K562 (cell line): ENCODE measurements around the gene TBXAS1. TPM values are rescaled to one million over a fixed set of nuclear protein-coding genes. Genes with fewer than 3 reads are reported as not detected.

Experiments used
- ADNP ChIP-seq: fragments of 200-800 bp; sonication (Bioruptor generic); IDR thresholded peaks from 2 replicates; pipeline ENCODE4 v1.6.1; 2016; ENCODE audit warnings: missing genetic modification characterization, missing compliant biosample characterization
- ARNT ChIP-seq, 2 experiments: fragments of 450-650 bp; IDR thresholded peaks; 2 replicates each; pipeline ENCODE4 v1.6.1; 2016; ENCODE audit warnings: mild to moderate bottlenecking in 1 of 2
- BCOR ChIP-seq: fragments of 450-650 bp; IDR thresholded peaks from 2 replicates; pipeline ENCODE4 v1.6.1; 2016
- BRD4 ChIP-seq: fragments of 200-600 bp; sonication (generic); IDR thresholded peaks from 2 replicates; pipeline ENCODE4 v1.6.1; 2017; ENCODE audit warnings: inconsistent platforms
- CBFB ChIP-seq: sonication (generic); formaldehyde crosslinking; IDR thresholded peaks from 2 replicates; pipeline ENCODE4 v1.4.0; 2020; ENCODE audit warnings: mild to moderate bottlenecking, missing genetic modification reagents
- CREM ChIP-seq: IDR thresholded peaks from 2 replicates; pipeline ENCODE4 v1.6.1; 2014; ENCODE audit warnings: antibody characterized with exemption, low read depth
- EHMT2 ChIP-seq: fragments of 450-650 bp; IDR thresholded peaks from 2 replicates; pipeline ENCODE4 v1.6.1; 2018; ENCODE audit warnings: antibody characterized with exemption
- FOXM1 ChIP-seq, 2 experiments: fragments of 450-650 bp in 1 of 2; sonication (generic) in 1 of 2; formaldehyde crosslinking in 1 of 2; IDR thresholded peaks; 2 replicates each; pipeline versions ENCODE4 v1.6.1 to v1.9.0; 2017 to 2022; ENCODE audit warnings: low read depth in 2 of 2, mild to moderate bottlenecking in 2 of 2, missing genetic modification reagents in 1 of 2, moderate library complexity in 1 of 2
- HMGN3 ChIP-seq: IDR thresholded peaks from 2 replicates; pipeline ENCODE4 v1.6.1; 2011; ENCODE audit warnings: borderline replicate concordance, low read depth, mild to moderate bottlenecking, mixed read lengths, low read length; ENCODE audit not compliant: insufficient read length; ENCODE audit errors: extremely low read depth
- IRF2 ChIP-seq: sonication (generic); formaldehyde crosslinking; IDR thresholded peaks from 2 replicates; pipeline ENCODE4 v1.8.1; 2022; ENCODE audit warnings: mild to moderate bottlenecking, missing genetic modification reagents
- KDM4B ChIP-seq, 2 experiments: fragments of 450-650 bp in 1 of 2; sonication (generic) in 1 of 2; IDR thresholded peaks; 2 replicates each; pipeline ENCODE4 v1.6.1; 2016 to 2017; ENCODE audit warnings: borderline replicate concordance in 2 of 2, antibody characterized with exemption in 1 of 2, low read depth in 1 of 2, mild to moderate bottlenecking in 1 of 2
- LEF1 ChIP-seq: fragments of 450-650 bp; IDR thresholded peaks from 2 replicates; pipeline ENCODE4 v1.6.1; 2016; ENCODE audit warnings: mild to moderate bottlenecking
- NFRKB ChIP-seq: fragments of 450-650 bp; IDR thresholded peaks from 2 replicates; pipeline ENCODE4 v1.6.1; 2016; ENCODE audit warnings: low read depth
- NONO ChIP-seq, 2 experiments: fragments of 200-400 bp in 1 of 2; fragments of 450-650 bp in 1 of 2; formaldehyde crosslinking in 1 of 2; IDR thresholded peaks; 2 replicates each; pipeline ENCODE4 v1.6.1; 2017; ENCODE audit warnings: low read depth in 2 of 2, mild to moderate bottlenecking in 2 of 2, moderate library complexity in 2 of 2, low read length in 1 of 2
- RB1 ChIP-seq: fragments of 450-650 bp; IDR thresholded peaks from 2 replicates; pipeline ENCODE4 v1.6.1; 2017; ENCODE audit warnings: low read depth, mild to moderate bottlenecking
- SMARCC2 ChIP-seq: fragments of 450-650 bp; IDR thresholded peaks from 2 replicates; pipeline ENCODE4 v1.6.1; 2017; ENCODE audit warnings: antibody characterized with exemption, moderate library complexity, mild to moderate bottlenecking, low read depth
- SMARCE1 ChIP-seq: fragments of 450-650 bp; IDR thresholded peaks from 2 replicates; pipeline ENCODE4 v1.7.1; 2016; ENCODE audit warnings: mild to moderate bottlenecking
- SRSF7 ChIP-seq: fragments of 200-400 bp; formaldehyde crosslinking; optimal IDR thresholded peaks from 2 replicates; pipeline ENCODE3; 2017; ENCODE audit warnings: mild to moderate bottlenecking, low read depth, low read length
- ZBTB43 ChIP-seq: sonication (generic); formaldehyde crosslinking; IDR thresholded peaks from 2 replicates; pipeline ENCODE4 v1.8.0; 2023; ENCODE audit warnings: mild to moderate bottlenecking, missing genetic modification reagents
- ZNF212 ChIP-seq: fragments of 450-650 bp; formaldehyde crosslinking; IDR thresholded peaks from 2 replicates; pipeline ENCODE4 v1.4.0; 2020; ENCODE audit warnings: mild to moderate bottlenecking
- ZNF408 ChIP-seq: fragments of 250-450 bp; sonication (Bioruptor Pico); IDR thresholded peaks from 2 replicates; pipeline ENCODE4 v1.4.0; 2020; ENCODE audit warnings: low read depth, mild to moderate bottlenecking, moderate library complexity
- ZNF431 ChIP-seq: sonication (generic); formaldehyde crosslinking; IDR thresholded peaks from 2 replicates; pipeline ENCODE4 v1.8.0; 2022; ENCODE audit warnings: mild to moderate bottlenecking, missing genetic modification reagents
- ZNF77 ChIP-seq: fragments of 250-450 bp; sonication (Bioruptor Pico); IDR thresholded peaks from 2 replicates; pipeline ENCODE4 v1.5.0; 2020
- polyA plus RNA-seq, 8 experiments: library from polyadenylated mRNA; depleted of rRNA in 4 of 8; stranded (reverse) in 5 of 8; unstranded in 3 of 8; fragments of >200 nt; fragmentation: Nextera tagmentation in 2 of 8; fragmentation: Illumina TruSeq in 1 of 8; extraction: Ambion mirVana in 2 of 8; extraction: Trizol in 1 of 8; gene quantifications; 2 replicates each; pipeline versions ENCODE4 v1.2.1 to v1.2.3, GENCODE V29; 2011 to 2014; ENCODE audit warnings: inconsistent platforms in 1 of 8, missing spikeins in 1 of 8
- total RNA-seq, 7 experiments: library from RNA; depleted of rRNA in 6 of 7; stranded (reverse); fragments of >200 nt in 6 of 7; fragmentation: Illumina TruSeq in 2 of 7; extraction: Trizol in 2 of 7; gene quantifications; 2 replicates each; pipeline versions ENCODE4 v1.2.1 to v1.2.3, GENCODE V29; 2011 to 2021; ENCODE audit warnings: low replicate concordance in 1 of 7
- TF ChIP-seq, protein P1 (sequence below), 2 experiments: fragments of 450-650 bp in 1 of 2; sonication (generic) in 1 of 2; formaldehyde crosslinking in 1 of 2; IDR thresholded peaks in 1 of 2; conservative IDR thresholded peaks in 1 of 2; 2 replicates each; pipeline versions ENCODE4 v1.6.1 to v1.8.1; 2016 to 2023; ENCODE audit warnings: mild to moderate bottlenecking in 2 of 2, moderate library complexity in 2 of 2, inconsistent platforms in 1 of 2, missing genetic modification reagents in 1 of 2
- TF ChIP-seq, protein P2 (sequence below): fragments of 450-650 bp; formaldehyde crosslinking; IDR thresholded peaks from 2 replicates; pipeline ENCODE4 v1.4.0; 2020; ENCODE audit warnings: mild to moderate bottlenecking, moderate library complexity

Gene TBXAS1
- total and polyA plus RNA-seq, 9 of the 15 experiments (the other 6 are each of a cell fraction or from before 2014, with no cell fraction given): 1.1 to 8.3 (median 1.9) TPM

GRCh38 chr7:140062528-140063299 lies 233.7 kb downstream of the TBXAS1 start, which contains the start of gene PARP12 (continued):
- TF ChIP-seq, protein P1, sequence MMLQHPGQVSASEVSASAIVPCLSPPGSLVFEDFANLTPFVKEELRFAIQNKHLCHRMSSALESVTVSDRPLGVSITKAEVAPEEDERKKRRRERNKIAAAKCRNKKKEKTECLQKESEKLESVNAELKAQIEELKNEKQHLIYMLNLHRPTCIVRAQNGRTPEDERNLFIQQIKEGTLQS (IDR thresholded peaks at IDR 0.05): no peak
- TF ChIP-seq, protein P1 (CRISPR knock-in tag; conservative IDR thresholded peaks at IDR 0.05): peak; percentile 85; the same call in 1 of the 2 replicates
- TF ChIP-seq CREM (peak; percentile 59), EHMT2 (no peak), FOXM1 (IDR thresholded peaks at IDR 0.05; ENCODE audit: low read depth) (peak; percentile 73), FOXM1 (CRISPR knock-in tag; IDR thresholded peaks at IDR 0.05; ENCODE audit: low read depth) (peak; percentile 88), SRSF7 (no peak), NFRKB (no peak), ZNF431 (CRISPR knock-in tag) (peak; percentile 50), ZBTB43 (CRISPR knock-in tag) (0 out of 2 replicates have a peak, but pooled peaks have one; percentile 46), LEF1 (no peak; the same call in 1 of the 2 replicates), BCOR (peak; percentile 65), SMARCC2 (no peak), ZNF212 (CRISPR knock-in tag) (0 out of 2 replicates have a peak, but pooled peaks have one; percentile 41), ZNF77 (CRISPR knock-in tag) (no peak), HMGN3 (peak; percentile 88), KDM4B (IDR thresholded peaks at IDR 0.05; ENCODE audit: borderline replicate concordance in 2 of 2, low read depth in 1 of 2) (0 out of 4 replicates have a peak, but pooled peaks of 1 of the 2 experiments have one; percentile 20), IRF2 (CRISPR knock-in tag) (peak; percentile 100), CBFB (no peak), ZNF408 (CRISPR knock-in tag) (no peak), RB1 (peak; percentile 89; the same call in 1 of the 2 replicates), NONO (IDR thresholded peaks at IDR 0.05; ENCODE audit: low read depth in 2 of 2, low read length in 1 of 2) (peak; percentile 76 to 94), ADNP (tag) (no peak), SMARCE1 (no peak), BRD4 (no peak), ARNT (IDR thresholded peaks at IDR 0.05) (no peak)
- TF ChIP-seq, protein P2, sequence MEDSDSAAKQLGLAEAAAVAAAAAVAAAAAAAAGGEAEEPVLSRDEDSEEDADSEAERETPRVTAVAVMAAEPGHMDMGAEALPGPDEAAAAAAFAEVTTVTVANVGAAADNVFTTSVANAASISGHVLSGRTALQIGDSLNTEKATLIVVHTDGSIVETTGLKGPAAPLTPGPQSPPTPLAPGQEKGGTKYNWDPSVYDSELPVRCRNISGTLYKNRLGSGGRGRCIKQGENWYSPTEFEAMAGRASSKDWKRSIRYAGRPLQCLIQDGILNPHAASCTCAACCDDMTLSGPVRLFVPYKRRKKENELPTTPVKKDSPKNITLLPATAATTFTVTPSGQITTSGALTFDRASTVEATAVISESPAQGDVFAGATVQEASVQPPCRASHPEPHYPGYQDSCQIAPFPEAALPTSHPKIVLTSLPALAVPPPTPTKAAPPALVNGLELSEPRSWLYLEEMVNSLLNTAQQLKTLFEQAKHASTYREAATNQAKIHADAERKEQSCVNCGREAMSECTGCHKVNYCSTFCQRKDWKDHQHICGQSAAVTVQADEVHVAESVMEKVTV (CRISPR knock-in tag): peak; percentile 72
